HG03066 (cell line): ENCODE data around the gene SIAH1.
"Not testable (repeated sequence)": the region's sequence is repeated elsewhere in the genome, so short reads cannot be mapped to it uniquely, and the experiment has no call there.

Source experiments
- ATAC-seq: cut with Tn5 transposase; IDR thresholded peaks from one replicate; pipeline ENCODE4 v1.9.1; 2021; ENCODE audit warnings: low read depth; ENCODE audit not compliant: unreplicated experiment

Gene SIAH1

DNA sequence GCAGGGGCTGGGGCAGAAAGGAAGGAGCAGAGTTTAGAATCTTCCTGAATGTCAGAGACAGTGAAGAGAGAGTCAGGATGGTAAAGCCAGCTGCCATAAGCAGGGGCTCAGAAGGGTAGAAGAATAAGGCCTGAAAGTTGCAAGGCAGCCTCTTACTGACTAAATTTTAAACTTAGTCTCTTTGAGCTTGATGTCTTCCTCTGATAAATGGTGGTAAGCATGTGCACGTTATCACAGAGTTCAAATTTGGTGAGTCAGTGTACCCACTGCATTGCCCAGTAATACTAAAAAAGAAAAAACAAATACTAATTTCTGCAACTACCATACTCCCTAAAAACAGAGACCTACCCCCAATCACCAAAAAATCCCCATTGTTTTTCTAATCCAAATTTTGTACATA lies 45.2 kb downstream of the SIAH1 start:
- no peak for ATAC-seq

DNA sequence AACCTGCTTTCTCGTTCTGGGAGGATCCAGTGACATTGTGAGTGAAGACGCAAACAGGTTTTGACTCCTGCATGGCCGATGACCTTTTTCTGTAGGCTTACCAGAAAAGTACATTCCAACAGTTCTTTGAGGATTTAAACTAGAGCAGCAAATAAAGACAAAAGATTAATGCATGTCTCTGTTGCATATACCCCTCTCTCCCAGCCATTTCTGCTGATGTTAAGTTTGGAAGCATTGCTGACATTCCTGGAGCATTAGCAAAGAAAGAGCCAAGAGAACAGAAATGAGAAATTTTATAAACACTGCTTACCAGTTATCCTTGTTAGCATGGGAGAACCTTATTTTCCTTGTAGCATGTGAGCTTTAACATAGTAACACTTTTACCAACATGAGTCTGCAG lies 49.3 kb downstream of the SIAH1 start:
- ATAC-seq = no peak

DNA sequence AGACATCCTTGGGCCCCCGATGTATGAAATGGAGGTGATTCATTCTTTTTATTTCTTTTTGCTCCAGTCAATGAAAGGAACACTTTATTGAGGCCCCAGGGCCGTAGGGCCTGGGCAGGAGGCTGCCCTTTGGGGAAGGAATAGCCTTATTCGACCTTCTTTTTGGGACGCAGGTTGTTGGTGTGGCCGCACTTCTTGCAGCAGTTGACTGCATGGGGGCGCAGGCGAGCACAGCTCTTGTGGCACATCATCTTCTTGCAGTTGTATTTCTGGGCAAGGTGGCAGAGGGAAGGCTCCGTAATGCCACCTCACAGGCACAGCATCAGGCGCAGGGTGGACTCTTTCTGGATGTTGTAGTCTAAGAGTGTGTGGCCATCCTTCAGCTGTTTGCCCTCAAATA lies 50.9 kb downstream of the SIAH1 start:
- no peak for ATAC-seq

DNA sequence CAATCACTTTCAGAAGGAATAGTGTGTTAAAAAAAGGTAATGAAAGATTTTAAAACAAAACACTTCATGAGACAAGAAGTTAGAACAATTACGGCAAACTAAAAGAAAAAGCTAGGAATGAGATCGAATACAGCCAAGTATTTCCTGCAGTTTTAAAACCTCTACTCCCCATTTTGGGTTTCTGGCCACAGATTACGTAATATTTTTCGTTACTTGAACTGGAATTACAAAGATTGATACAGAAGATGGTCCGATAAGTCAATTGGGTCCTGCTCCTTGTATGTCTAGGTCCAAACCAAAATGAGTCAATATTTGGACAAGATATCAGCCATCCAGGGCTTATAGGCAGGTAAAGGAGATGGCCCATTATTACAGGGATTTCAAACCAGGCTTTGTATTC lies 52.2 kb downstream of the SIAH1 start:
- ATAC-seq = no peak

DNA sequence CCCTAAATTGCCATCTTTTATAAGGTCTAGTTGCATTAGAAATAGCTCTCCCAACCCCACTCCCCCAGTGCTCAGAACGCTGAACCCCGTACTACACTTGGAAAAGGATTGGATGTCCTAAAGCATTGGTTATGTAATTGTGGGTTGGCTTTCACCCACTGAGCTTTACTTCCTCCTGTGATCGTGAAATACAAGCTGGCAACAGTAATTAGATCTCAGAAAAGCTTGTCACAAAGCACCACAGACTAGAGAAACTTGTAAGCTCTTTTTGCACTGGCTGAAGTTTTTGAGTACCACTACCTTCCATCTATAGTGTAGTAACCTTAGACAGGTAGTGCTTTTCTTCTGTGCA lies 54.4 kb downstream of the SIAH1 start:
- ATAC-seq = no peak

DNA sequence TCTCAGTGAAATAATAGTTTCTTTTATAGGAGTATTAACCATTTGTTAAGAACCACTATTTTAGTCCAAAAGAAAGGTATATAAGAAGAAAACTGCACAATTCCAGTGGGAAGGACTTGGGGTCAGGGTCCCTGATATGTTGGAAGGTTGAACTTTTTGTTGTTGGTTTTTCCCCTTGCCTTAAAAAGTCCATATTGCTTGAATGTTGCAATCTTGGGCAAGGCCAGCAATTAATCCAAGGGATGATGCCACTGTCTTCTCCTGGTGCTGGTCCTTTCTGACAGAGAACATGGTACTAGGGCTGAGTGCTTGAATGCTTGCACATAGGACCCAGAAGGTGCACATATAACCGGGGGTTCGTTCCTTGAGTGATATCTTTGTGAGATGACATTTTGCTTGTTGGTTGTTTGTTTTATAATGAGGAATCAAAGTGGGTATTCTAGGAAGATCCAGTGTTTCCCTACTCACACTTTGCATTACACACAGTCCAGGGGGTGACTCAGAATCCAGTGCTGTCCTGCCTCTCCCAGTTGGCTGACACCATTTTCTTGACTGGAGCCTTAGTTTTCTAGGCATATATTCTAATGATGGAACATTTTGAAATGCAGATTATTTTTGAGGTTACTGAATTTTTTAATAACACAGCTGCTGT lies 54.9 kb downstream of the SIAH1 start:
- ATAC-seq = no peak

DNA sequence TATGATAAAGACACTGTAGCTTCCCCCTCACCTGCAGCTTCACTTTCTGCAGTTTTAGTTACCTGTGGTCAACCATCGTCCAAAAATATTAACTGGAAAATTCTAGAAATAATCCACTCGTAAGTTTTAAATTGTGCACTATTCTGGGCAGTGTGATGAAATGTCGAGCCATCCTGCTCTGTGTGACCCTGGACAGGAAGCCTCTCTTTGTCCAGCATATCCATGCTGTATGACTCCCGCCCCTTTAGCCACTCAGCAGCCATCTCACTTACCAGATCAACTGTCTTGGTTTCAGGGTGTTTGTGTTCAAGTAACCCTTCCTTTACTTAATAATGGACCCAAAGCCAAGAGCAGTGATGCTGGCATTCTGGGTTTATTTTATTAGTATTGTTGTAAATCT lies 56.1 kb downstream of the SIAH1 start:
- no peak for ATAC-seq

DNA sequence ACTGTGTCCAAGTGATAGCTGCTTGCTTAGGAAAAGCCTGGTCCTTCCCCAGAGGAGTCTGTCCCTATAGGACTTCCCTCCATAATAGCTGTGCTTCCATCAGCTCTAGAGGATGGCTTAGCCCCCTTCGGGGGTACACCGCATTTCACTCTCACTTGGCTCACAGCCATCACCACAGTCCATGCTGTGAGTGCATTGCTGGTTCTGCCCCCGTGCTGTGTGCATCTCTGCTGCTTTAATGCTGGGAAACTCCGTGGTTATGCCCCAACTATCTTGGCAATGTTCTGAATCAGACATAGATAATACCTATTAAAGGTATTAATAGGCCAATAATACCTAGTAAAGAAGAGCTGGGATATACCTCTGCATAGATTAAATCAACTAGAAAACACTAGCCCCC lies 58.3 kb downstream of the SIAH1 start:
- ATAC-seq = no peak

DNA sequence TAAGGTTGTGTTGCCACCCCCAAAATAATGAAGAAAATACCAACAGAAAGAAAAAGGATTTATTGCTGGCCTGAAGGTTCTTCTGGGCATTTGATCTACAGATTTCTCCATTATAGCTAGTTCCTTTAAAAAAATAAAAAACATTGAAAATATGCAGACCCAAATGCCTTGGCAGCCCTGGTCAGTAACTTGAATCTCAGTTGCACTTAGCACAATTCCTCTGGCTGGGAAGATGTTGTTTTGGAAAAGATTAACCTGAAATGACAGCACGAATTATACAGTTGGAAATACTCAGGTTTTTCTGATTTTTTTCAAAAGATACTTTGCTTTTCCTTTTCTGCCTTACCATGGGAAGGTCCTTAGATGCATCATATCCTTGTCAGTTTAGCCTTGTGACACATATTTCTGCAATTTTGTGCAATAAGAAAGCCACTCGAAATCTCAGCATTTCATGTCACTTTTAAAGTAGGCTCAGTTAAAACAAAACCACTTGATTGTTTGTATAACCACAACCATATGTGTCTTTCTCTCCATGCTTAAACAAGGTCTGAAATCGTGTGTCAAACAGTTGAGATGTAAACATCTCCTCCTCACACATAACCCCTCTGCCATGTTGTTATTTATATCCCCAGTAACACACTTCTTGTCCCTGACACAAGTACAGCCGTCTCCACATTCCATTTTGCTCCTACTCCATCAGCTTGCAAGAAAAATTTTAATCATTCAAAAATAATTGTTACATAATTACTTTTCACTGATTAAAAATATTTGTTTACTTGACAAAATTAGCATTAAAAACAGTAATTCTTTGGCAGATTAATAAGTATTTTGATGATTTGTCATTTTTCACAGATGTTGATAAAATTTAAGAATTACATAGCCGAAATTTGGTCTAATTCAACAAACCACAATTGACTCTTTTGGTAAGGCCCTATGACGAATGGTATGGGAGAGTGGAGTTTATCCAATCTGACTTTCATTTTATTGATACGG lies 61.1 kb downstream of the SIAH1 start:
- no peak for ATAC-seq

DNA sequence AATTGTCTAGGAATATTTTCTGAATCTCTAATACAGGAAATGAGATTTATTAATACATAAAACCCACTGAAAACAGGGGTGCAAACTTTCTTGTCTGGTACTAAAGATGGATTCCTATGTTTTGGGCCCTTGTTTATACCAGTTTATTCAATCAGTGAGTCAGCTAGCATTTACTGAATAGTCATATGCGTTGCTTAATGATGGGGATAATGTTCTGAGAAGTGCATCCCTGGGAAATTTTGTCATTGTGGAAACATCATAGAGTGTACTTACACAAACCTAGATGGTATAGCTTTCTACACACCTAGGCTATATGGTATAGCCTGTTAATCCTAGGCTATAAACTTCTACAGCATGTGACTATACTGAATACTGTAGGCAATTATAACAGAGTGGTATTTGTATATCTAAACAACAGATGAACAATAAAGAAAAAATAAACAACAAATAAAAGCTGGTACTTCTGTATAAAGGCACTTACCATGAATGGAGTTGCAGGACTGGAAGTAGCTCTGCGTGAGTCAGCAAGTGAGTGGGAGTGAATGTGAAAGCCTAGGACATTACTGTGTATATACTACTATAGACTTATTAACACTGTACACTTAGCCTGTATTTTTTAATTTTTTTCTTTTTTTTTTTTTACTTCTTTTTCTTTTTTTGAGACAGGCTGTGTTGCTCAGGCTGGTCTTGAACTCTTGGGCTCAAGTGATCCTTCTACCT lies 63.7 kb downstream of the SIAH1 start:
- no peak for ATAC-seq

DNA sequence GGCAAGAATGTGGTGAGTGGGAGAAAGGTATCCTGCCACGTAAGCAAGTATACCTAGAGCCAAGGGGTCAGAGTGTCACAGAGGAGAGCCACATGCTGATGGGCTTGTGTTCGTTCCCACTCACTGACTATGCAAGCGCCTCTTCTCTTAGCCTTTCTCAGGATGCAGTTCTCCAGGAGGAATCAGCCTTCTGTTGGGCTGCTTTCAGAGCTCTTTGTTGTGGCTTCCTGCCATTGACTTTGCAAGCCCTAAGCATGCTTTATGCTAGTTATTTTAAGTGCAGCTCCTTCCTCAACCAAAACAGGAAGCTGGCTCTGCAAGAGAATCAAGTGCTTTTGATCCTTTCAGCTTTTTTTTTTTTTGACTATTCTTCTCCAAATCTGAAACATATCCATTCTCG lies 66.6 kb downstream of the SIAH1 start:
- no peak for ATAC-seq

DNA sequence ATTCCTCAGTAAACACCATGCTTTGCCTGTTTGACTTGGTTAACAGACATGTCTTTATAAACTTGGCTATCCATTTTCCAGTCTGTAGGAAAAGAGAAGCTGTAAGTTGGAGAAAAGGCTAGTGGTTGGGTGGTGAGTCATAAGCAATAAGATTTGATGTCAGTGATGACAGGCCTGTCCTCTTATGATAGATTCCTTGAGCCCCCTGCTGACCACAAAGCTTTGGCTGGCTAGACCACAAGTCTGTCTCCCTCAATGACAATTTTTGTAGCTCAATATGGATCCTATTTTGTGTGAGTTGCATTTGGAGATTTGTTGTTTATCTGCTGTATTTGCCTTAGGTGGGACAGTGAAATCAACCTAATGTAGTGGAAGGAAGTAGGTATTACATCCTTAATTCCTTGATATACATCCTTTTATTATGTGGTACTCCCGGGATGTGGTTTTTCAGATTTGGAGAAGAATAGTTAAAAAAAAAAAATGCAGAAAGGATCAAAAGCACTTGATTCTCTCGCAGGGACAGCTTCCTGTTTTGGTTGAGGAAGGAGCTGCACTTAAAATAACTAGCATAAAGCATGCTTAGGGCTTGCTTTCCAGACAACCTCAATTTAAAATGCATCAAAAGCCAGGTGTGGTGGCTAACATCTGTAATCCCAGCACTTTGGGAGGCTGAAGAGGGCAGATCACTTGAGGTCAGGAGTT lies 67.4 kb downstream of the SIAH1 start:
- ATAC-seq = no peak

DNA sequence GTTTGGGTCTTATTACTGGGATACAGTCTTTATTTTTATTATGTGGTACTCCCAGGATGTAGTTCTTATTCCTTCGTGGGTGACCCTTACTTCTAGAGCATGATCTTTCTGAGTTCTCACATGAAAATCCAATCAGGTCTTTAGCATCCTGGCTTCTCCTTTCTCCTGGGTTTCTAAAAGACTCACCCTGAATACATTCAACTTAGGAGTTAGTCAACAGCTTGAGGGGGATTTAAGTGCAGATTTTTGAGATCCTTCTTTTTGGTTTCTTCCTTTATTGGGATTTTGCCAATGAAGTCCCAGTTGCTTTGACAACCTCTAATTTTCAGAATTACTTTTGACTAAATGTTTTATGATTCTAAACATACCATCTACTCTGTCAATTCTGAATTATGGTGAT lies 68.2 kb downstream of the SIAH1 start:
- ATAC-seq = no peak

DNA sequence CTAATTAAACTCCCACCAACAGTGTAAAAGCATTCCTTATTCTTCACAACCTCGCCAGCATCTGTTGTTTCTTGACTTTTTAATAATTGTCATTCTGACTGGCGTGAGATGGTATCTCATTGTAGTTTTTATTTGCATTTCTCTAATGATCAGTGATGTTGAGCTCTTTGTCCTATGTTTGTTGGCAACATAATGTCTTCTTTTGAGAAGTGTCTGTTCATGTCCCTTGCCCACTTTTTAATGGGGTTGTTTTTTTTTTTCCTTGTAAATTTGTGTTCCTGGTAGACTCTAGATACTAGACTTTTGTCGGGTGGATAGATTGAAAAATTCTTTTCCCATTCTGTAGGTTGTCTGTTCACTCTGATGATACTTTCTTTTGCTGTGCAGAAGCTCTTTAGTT lies 71.3 kb downstream of the SIAH1 start:
- ATAC-seq = not testable (repeated sequence)

DNA sequence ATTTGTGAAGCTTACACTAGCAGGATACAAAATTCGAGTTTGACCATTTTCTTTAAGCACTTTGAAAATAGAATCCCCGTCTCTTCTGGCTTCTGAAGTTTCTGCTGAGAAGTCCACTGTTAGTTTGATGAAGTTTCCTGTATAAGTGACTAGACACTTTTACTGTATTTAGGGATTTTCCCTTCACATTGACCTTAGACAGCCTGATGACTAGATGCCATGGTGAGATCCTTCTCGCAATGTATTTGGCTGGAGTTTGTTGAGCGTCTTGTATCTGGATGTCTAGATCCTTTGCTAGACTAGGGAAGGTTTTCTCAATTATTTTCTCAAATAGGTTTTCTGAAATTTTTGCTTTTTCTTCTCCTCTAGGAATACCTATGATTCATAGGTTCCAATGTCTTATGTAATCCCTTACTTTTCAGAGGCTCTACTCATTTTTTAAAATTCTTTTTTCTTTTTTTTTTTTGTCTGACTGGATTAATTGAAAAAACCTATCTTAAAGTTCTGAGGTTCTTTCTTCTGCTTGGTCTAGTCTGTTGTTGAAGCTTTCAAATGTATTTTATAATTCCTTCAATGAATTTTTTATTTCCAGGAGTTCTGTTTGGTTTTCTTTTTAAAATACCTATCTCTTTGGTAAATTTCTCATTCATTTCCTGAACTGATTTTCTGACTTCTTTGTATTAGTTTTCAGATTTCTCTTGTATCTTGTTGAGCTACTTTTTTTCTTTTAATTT lies 74.1 kb downstream of the SIAH1 start:
- ATAC-seq = no peak
